ENCODE measurements around the gene PLIN4.

PLIN4 gene

DNA sequence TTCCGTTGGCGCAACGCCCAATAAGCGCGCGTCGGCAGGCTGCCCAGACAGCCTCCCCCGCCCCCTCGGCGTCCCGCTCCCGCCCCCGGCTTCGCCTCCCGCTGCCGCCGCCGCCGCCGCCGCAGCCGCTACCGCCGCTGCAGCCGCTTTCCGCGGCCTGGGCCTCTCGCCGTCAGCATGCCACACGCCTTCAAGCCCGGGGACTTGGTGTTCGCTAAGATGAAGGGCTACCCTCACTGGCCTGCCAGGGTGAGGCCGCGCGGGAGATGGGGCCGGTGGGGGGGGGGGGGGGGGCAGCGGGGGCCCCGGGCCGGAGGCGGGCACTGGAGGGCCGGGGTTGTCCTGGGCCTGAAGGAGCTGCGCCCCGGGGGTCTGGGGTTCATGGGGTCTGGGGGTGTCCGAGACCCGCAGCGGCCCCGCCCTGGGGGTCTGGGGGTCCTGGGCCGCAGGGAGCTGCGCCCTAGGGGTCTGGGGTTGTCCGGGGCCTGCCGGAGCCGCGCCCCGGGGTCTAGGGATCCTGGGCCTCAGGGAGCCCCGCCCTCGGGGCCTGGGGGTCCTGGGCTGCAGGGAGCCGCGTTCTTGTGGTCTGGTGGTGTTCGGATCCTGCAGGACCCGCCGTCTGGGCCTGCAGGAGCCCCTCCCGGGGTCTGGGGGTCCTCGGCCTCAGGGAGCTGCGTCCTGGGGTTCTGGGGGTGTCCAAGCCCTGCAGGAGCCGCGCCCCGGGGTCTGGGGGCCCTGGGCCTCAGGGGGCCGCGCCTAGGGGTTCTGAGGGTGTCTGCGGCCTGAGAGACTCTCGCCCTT lies 45.9 kb downstream of the PLIN4 start, which contains the start of gene HDGFL2:
Gene HDGFL2, plus strand, starts transcription at position 124 of the 801 bp plus-strand sequence. Its CDS starts 54 bp downstream, at position 178.
- peaks cover 1% of the 10 kb centered on the region for H3K36me3 Mint-ChIP-seq
- no peaks in the 10 kb centered on the region for H3K27me3 Mint-ChIP-seq
- H3K9me3 Mint-ChIP-seq = no peaks in the 10 kb centered on the region
- H3K4me1 Mint-ChIP-seq = peaks cover 23% of the 10 kb centered on the region
- H3K27ac Mint-ChIP-seq = no peak within 1 kb of the TSS
- peak within 1 kb of the TSS; percentile 80 for H3K4me3 Mint-ChIP-seq

DNA sequence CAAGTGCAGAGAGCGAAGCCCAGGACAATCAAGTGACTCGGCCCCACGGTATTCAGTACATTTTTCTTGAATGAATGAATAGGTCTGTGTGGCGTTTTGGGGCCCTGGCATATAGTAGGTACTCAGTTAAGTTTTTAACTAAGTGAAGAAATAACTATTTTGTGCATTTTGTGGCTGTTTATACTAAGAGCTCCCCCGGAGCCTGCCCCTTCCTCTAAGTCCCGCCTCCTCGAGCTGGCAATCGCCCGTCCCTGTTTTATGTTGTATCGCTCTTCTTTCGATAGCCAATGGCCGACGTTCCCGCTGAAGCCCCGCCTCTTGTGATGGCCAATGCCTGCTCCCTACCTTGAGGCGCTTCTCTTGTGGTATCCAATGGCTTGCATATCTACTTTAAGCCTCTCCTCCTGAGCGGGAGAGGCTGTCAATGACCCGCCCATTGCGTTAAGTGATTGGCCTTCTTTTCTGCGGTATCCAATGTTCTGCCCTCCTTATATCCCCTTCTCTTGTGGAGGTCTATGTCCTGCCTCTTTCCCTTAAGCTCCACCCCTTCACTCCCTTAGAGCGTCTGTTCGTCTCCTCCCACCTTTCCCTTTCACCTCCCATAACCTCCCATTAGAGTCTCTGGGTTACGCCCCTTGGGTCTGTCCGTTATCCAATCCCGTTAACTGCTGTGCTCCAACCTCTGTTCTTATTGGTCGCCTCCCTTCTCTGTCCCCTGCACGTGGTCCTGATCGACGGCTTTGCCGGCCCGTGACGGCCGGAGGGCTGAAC lies 46.7 kb downstream of the PLIN4 start:
- H3K27ac Mint-ChIP-seq = no peak overlapping the region
- H3K4me3 Mint-ChIP-seq = no peak overlapping the region
- H3K36me3 Mint-ChIP-seq = peaks cover 1% of the 10 kb centered on the region
- no peaks in the 10 kb centered on the region for H3K9me3 Mint-ChIP-seq
- H3K4me1 Mint-ChIP-seq = peaks cover 23% of the 10 kb centered on the region
- H3K27me3 Mint-ChIP-seq = no peaks in the 10 kb centered on the region

DNA sequence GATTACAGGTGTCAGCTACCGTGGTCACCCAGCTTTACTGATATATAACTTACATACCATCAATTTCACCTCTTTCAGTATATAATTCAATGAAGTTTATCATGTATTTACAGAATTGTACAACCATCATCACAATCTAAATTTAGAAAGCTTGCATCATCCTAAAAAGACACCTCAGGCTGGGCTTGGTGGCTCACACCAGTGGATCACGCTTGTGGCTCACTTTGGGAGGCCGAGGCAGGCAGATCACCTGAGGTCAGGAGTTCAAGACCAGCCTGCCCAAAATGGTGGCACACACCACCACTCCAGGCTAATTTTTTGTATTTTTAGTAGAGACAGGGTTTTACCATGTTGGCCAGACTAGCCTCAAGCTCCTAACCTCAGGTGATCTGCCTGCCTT lies 50.5 kb downstream of the PLIN4 start:
- H3K9me3 Mint-ChIP-seq = no peaks in the 10 kb centered on the region
- no peaks in the 10 kb centered on the region for H3K36me3 Mint-ChIP-seq
- no peak overlapping the region for H3K4me3 Mint-ChIP-seq
- H3K27me3 Mint-ChIP-seq = no peaks in the 10 kb centered on the region
- no peak overlapping the region for H3K27ac Mint-ChIP-seq
- H3K4me1 Mint-ChIP-seq = peaks cover 5% of the 10 kb centered on the region

DNA sequence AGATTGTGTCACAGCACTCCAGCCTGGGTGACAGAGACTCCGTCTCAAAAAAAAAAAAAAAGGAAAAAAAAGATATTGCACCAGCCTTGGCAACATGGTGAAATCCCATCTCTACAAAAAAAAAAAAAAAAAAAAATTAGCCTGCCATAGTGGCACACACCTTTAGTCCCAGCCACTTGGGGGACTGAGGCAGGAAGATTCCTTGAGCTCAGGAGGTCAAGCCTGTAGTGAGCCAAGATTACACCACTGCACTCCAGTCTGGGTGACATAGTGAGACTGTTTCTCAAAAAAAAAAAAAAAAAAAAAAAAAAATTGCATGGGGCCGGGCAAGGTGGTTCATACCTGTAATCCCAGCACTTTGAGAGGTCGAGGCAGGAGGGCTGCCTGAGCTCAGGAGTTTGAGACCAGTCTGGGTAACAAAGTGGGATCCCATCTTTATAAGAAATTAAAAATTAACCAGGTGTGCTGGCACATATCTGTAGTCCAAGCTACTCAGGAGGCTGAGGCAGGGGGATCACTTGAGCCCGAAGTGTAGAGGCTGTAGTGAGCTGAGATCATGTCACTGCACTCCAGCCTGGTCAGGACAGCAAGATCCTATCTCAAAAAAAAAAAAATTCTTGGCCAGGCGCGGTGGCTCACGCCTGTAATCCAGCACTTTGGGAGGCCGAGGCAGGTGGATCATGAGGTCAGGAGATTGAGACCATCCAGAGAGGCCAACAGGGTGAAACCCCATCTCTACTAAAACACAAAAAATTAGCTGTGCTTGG lies 53.3 kb downstream of the PLIN4 start:
- Mint-ChIP-seq H3K4me1 (no peaks in the 10 kb centered on the region), H3K4me3 (no peak overlapping the region), H3K36me3 (no peaks in the 10 kb centered on the region), H3K27me3 (no peaks in the 10 kb centered on the region), H3K9me3 (no peaks in the 10 kb centered on the region), H3K27ac (no peak overlapping the region)

DNA sequence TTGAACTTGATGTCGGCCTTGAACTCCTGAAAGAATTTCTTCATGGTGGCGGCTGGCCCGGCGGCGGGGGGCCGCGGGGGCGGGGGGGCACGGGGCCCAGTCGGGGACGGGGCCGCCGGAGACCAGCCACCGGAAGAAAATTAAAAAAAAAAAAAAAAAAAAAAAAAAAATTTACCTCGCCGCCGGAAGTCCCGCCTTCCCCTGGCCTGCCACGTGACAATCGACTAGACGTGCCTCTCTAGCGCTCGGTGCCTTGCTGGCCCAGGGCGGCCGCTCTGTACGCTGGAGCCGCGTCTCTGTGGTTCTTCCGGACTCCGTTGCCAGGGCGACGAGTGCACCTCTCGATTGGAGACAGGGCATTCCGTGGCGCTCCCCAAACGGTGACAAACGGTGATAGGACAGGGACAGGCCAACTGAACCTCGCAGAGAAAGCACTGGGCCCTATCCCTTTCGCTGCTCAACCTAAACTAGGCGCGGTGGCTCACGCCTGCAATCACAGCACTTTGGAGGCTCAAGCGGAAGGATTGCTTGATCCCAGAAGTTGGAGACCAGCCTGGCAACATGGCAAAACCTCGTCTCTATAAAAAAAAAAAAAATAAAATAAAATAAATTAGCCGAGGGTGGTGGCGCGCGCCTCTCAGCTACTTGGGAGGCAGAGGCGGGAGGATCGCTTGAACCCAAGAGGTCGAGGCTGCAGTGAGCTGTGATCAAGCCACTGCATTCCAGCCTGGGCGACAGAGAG lies 60.5 kb downstream of the PLIN4 start, which contains the start of gene UBXN6:
Gene UBXN6, minus strand, starts transcription at position 141 of the 742 bp plus-strand sequence. Its CDS starts 97 bp downstream, at position 44.
- Mint-ChIP-seq H3K9me3 (no peaks in the 10 kb centered on the region), H3K27ac (peak within 1 kb of the TSS; percentile 93), H3K4me3 (peak within 1 kb of the TSS; percentile 87), H3K36me3 (no peaks in the 10 kb centered on the region), H3K4me1 (peaks cover 10% of the 10 kb centered on the region), H3K27me3 (no peaks in the 10 kb centered on the region)

DNA sequence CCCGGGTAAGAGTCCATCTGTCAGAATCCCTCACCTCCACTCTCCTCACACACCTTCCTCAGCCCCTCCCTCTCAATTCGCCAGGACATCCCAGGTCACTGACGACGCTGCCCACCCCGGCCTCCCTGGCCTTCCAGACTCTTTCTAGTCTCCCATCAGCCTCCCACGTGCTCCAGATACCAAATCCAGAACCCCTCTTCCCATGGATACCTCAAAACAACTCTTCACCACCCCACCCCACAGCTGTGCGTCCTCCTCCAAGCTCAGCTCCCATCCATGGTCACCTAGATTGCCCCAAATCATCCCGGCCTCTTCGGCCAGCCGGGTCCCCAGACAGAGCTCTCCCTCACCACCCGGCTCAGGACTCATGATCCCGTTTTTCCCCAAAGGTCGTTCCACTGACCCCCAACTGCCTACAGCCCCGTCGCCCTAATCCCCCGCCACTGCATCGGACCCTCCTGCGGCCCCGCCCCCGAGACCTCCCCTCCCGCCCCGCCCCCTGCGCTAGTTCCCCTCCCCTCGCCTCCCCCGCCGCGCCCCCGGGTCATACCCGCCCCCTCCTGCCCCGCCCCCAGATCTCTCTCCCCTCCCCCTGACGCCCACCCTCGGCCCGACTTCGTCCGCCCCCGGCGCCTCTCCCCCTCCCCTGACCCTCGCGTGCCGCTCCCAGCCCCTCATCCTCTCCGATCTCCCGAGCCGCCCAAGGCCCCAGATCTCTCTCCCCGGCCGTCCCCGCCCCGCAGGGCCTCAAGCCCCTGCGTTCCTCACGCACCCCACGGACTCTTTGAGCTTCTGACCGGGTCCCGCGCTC lies 61.2 kb downstream of the PLIN4 start:
- H3K27ac Mint-ChIP-seq = peak overlapping the region; percentile 75
- peak overlapping the region; percentile 87 for H3K4me3 Mint-ChIP-seq
- peaks cover 10% of the 10 kb centered on the region for H3K4me1 Mint-ChIP-seq
- H3K36me3 Mint-ChIP-seq = peaks cover 2% of the 10 kb centered on the region
- H3K9me3 Mint-ChIP-seq = no peaks in the 10 kb centered on the region
- H3K27me3 Mint-ChIP-seq = no peaks in the 10 kb centered on the region

DNA sequence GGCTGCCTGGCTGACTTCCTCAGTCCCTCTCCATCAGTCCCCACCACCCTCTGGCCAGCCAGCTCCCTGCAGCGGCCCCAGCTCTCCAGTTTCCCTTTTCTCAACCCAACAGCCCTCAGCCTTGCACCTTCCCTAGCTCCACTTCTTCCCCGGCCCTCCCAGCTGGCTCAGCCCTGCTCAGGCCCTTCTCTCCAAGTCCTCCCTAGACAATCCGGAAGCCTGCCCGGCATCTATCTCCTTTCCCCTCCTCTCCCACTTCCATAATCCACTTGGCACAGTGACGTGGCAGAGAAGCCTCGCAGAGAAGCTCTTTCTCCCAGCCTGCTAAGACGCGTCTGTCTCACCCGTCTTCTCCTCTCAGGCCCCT lies 61.8 kb downstream of the PLIN4 start:
- peak overlapping the region; percentile 87 for H3K4me3 Mint-ChIP-seq
- H3K4me1 Mint-ChIP-seq = peaks cover 10% of the 10 kb centered on the region
- H3K27ac Mint-ChIP-seq = peak overlapping the region; percentile 75
- H3K27me3 Mint-ChIP-seq = no peaks in the 10 kb centered on the region
- H3K9me3 Mint-ChIP-seq = no peaks in the 10 kb centered on the region
- H3K36me3 Mint-ChIP-seq = peaks cover 2% of the 10 kb centered on the region

DNA sequence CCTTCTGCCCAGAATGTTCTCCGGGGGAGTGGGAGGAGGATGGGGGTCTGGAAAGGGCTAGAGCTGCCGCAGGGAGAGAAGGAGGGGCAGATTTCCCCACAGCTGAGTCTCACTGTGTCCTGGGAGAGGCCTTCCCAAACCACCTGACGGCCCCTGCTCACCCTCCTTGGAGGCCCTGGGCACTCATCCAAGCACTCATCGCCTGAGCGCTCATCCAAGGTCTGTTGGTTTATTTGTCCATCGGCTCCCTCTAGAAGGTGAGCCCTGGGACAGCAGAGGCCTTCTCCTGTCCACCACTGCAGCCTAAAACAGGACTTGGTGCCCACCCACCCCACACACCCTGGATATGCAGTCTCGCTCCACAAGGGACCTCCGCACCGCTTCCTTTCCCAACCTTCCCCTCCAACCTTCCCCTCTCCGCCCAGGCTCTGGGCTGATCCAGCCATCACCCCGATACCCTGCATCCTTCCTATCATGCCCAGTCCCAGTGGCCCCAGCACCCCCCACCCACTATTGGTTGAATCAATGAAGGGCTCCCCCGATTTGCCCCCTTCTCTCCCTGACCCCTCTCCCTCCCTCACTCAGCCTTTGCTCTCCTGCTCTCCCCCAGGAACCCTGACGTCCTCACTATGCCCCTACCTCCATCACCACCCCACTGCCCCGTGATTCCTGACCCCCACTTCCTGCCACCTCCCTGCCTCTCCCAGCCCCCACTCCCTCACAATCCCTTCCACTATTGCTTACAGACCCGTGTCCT lies 62.4 kb downstream of the PLIN4 start:
- peak overlapping the region; percentile 75 for H3K27ac Mint-ChIP-seq
- peak overlapping the region; percentile 87 for H3K4me3 Mint-ChIP-seq
- no peaks in the 10 kb centered on the region for H3K27me3 Mint-ChIP-seq
- H3K36me3 Mint-ChIP-seq = peaks cover 2% of the 10 kb centered on the region
- H3K9me3 Mint-ChIP-seq = no peaks in the 10 kb centered on the region
- peaks cover 10% of the 10 kb centered on the region for H3K4me1 Mint-ChIP-seq

DNA sequence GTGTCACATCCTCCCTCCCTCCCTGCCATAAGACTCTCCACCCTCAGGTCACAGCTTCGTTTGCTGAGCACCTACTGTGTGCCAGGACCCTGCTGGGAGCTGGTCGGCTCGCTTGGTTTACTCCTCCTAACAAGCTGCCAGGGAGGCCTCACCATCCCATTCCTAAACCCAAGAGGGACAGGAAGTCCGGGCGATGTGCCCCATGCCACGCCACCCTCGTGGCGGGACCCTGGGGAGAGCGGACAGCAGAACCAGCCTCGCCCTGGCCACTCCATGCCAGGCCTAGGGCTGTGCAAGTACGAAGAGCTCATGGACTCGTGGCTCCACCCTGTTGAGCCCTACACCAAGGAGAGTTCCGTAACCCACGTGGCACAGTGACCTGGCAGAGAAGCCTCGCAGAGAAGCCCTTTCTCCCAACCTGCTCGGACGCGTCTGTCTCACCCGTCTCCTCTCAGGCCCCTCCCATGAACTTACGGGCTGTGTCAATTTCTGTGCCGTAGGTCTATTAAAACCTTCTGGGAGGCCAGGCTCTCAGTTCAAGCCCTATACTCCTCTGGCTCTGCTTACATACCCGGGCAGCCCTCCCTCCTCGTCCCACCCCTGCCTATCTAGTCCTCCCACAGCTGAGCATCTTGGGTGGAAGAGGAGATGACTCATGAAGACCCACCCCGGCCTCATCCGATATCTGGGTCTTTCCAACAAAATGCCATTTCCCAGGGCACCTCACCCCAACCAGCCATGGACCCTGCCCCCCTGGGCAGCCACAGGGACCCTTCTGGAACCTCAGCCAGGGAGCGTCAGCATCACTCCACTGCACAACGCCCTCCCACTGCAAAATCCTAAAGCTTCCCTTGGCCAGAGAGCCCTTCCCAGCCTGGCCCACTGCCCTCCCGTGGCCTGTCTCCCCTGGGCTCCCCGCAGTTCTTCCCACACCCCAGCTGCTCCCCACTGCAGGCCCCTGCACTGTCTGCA lies 63.3 kb downstream of the PLIN4 start:
- H3K4me3 Mint-ChIP-seq = no peak overlapping the region
- peak overlapping the region; percentile 62 for H3K27ac Mint-ChIP-seq
- H3K9me3 Mint-ChIP-seq = no peaks in the 10 kb centered on the region
- H3K4me1 Mint-ChIP-seq = peaks cover 10% of the 10 kb centered on the region
- H3K27me3 Mint-ChIP-seq = no peaks in the 10 kb centered on the region
- H3K36me3 Mint-ChIP-seq = peaks cover 2% of the 10 kb centered on the region

DNA sequence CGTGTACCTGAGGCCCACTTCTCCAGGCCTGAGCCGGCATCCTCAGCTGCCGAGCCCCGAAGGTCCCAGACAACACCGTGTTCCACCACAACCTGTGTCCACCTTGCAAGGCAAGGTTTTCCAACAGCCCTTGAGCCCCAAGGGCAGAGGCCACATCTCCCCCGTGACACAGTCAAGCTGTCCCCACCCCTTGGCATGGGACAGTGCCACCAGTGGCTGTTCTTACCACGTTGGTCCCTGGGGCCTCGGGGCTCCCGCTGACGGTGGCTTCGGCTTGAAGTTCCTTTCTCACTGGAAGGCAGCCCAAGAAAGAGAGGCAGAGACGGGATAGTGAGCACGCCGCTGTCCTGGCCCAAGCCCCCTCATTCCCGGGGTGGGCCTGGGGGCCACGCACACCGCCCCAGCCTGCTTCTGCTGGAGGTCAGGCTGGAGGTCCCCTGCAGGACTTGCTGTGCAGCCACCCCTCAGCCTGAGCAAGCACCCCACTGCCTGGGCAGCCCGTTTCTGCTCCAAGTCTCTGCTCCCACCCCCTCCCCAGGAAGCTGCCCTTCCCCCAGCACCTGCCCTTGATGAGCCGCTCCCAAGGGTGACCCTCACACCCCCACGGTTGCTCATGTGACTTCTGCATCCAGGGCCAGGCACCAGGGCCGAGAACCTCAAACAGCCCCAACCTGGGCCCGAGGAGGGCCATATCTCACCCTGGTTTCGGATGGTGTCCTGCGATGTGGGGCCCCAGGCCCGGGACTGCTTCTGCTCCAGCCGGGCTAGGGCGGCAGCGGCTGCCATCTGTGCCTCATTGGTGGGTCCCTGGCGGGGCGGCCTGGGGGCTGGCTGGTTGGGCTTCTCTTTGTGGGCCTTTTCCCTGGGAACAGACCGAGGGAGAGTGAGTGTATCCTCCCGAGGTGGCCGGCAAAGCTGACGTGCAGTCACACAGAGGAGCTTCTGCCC lies 64.8 kb downstream of the PLIN4 start:
- Mint-ChIP-seq H3K27me3 (no peaks in the 10 kb centered on the region), H3K36me3 (peaks cover 5% of the 10 kb centered on the region), H3K27ac (no peak overlapping the region), H3K9me3 (no peaks in the 10 kb centered on the region), H3K4me3 (no peak overlapping the region), H3K4me1 (peaks cover 10% of the 10 kb centered on the region)

DNA sequence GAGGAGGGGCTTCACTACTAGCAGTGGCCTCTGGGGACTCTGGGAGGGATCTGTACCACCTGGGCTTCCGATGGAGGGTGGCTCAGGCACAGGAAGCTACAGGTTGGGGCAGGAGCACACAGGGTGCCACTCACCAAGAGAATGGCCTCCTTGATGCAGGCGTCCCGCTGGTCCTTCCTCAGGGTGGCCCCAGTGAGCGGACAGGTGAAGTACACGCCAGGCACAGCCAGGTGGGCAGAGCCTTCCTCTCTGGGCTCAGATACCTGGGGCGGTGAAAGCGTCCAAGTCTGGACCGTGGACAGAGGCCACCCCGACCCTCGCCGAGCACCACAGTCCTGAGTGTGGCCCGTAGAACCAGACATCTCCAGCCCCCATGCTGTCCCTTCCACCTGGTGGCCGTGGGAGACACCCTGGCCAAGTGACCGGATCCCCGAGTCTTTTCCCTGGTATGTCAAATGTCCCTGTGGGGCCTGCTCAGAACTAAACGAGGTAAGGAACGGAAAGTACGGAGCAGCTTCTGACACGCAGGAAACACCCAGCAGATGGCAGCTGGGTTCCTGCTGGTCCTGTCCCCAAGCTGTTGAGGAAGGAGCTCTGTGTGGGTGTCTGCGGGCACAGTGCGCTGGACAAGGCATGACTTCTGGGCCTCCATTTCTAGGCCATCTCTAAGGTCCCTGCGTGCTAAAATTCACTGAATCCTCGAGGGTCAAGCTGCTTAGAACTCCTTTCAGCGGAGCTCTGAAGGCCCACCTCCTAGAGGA lies 65.9 kb downstream of the PLIN4 start:
- Mint-ChIP-seq H3K27ac (no peak overlapping the region), H3K27me3 (no peaks in the 10 kb centered on the region), H3K36me3 (peaks cover 5% of the 10 kb centered on the region), H3K9me3 (no peaks in the 10 kb centered on the region), H3K4me1 (peaks cover 10% of the 10 kb centered on the region), H3K4me3 (no peak overlapping the region)

All from activated naive CD4-positive, alpha-beta T cell treated with anti-CD3 and anti-CD28 coated beads, Interleukin-2, amount 50 U/mL, for 24 hours (primary cell).